PC-3 (cell line): ENCODE measurements around the gene SMC2. TPM values are rescaled to one million over a fixed set of nuclear protein-coding genes. Genes with fewer than 3 reads are reported as not detected.

Source experiments
- ATAC-seq: fragments of 200-7000 bp; cut with Tn5 transposase; 2 replicates; pipeline ENCODE4 v1.9.1; 2020; ENCODE audit warnings: mild to moderate bottlenecking, moderate library complexity
- Bru-seq: library from RNA; stranded (reverse); fragments of 400-500 nt; gene quantifications from one replicate; lab custom pipeline; 2021; lab: Mats Ljungman, UMichigan
- BruChase-seq, 2 experiments: library from RNA; stranded (reverse); fragments of 400-500 nt; gene quantifications; one replicate each; lab custom pipeline; 2021; lab: Mats Ljungman, UMichigan
- BruUV-seq: library from RNA; stranded (reverse); fragments of 400-500 nt; replicated peaks from 2 replicates; lab custom pipeline; 2021; lab: Mats Ljungman, UMichigan
- CTCF ChIA-PET: fragments of 300-600 bp; sonication (Branson Sonifier 250); formaldehyde crosslinking; loops from one replicate; lab custom pipeline; 2022; ENCODE audit warnings: antibody characterized with exemption; lab: Charles Lee
- POLR2A ChIA-PET: fragments of 300-600 bp; sonication (Branson Sonifier 250); formaldehyde crosslinking; loops from one replicate; lab custom pipeline; 2022; ENCODE audit warnings: antibody characterized with exemption; ENCODE audit not compliant: unreplicated experiment; lab: Charles Lee
- DNase-seq: peaks from one replicate; pipeline ENCODE4 v3.0.0-alpha.2; 2015
- H2AFZ ChIP-seq: fragments of 300-600 bp; sonication (generic); 2 replicates; pipeline ENCODE4 v1.6.0; 2016; ENCODE audit warnings: antibody characterized with exemption, low read length
- H3F3A ChIP-seq: fragments of 300-600 bp; sonication (generic); one replicate; pipeline ENCODE4 v1.6.0; 2017; ENCODE audit warnings: antibody characterized with exemption, low read length, control low read depth, mild to moderate bottlenecking; ENCODE audit not compliant: unreplicated experiment
- H3K27ac ChIP-seq: fragments of 300-600 bp; sonication (generic); 2 replicates; pipeline ENCODE4 v1.5.1; 2016; ENCODE audit warnings: mild to moderate bottlenecking, low read length
- H3K27me3 ChIP-seq: fragments of 300-600 bp; sonication (generic); 2 replicates; pipeline ENCODE4 v1.6.1; 2016; ENCODE audit warnings: low read length, mixed read lengths
- H3K36me3 ChIP-seq: fragments of 300-600 bp; sonication (generic); 2 replicates; pipeline ENCODE4 v1.6.1; 2016; ENCODE audit warnings: low read depth, mixed run types, low read length, mixed read lengths
- H3K4me1 ChIP-seq: fragments of 300-600 bp; sonication (generic); 2 replicates; pipeline ENCODE4 v1.5.1; 2016; ENCODE audit warnings: low read length; ENCODE audit not compliant: insufficient read depth
- H3K4me2 ChIP-seq: fragments of 300-600 bp; sonication (generic); 2 replicates; pipeline ENCODE4 v1.6.0; 2016; ENCODE audit warnings: low read length
- H3K4me3 ChIP-seq: fragments of 300-600 bp; sonication (generic); 2 replicates; pipeline ENCODE4 v1.5.1; 2016; ENCODE audit warnings: mild to moderate bottlenecking, low read length, mixed read lengths
- H3K79me2 ChIP-seq: fragments of 300-600 bp; sonication (generic); 2 replicates; pipeline ENCODE4 v1.6.1; 2017; ENCODE audit warnings: low read length, mixed read lengths
- H3K9ac ChIP-seq: fragments of 300-600 bp; sonication (generic); 2 replicates; pipeline ENCODE4 v1.6.0; 2016; ENCODE audit warnings: mild to moderate bottlenecking, low read length
- H3K9me2 ChIP-seq: fragments of 300-600 bp; sonication (generic); replicated peaks from 2 replicates; pipeline ENCODE4 v1.6.1; 2016; ENCODE audit warnings: mixed run types, low read length, mixed read lengths
- H3K9me3 ChIP-seq: fragments of 300-600 bp; sonication (generic); 2 replicates; pipeline ENCODE4 v1.6.1; 2016; ENCODE audit warnings: low read length, mixed read lengths
- H4K20me1 ChIP-seq: fragments of 300-600 bp; sonication (generic); 2 replicates; pipeline ENCODE4 v1.6.1; 2016; ENCODE audit warnings: low read length, mixed read lengths
- CTCF ChIP-seq: fragments of 300-600 bp; sonication (generic); conservative IDR thresholded peaks from 2 replicates; pipeline ENCODE4 v1.5.1; 2017; ENCODE audit warnings: antibody characterized with exemption, low read depth, mild to moderate bottlenecking, low read length
- EZH2 ChIP-seq: fragments of 300-600 bp; sonication (generic); IDR thresholded peaks from one replicate; pipeline ENCODE4 v1.6.1; 2017; ENCODE audit warnings: antibody characterized with exemption, mild to moderate bottlenecking, low read length; ENCODE audit not compliant: unreplicated experiment
- EZH2phosphoT487 ChIP-seq: fragments of 300-600 bp; sonication (generic); IDR thresholded peaks from 2 replicates; pipeline ENCODE4 v1.6.1; 2018; ENCODE audit warnings: mild to moderate bottlenecking, antibody characterized with exemption, low read length, borderline replicate concordance
- intact Hi-C: fragments of 100-400 bp; cut with micrococcal nuclease; formaldehyde crosslinking; loops from 2 replicates; pipeline ENCODE4 v1.9.0; 2023
- long read RNA-seq: library from polyadenylated mRNA; unstranded; transcript quantifications from one replicate; pipeline ENCODE4 v2.0.0, GENCODE V29; 2021; ENCODE audit not compliant: unreplicated experiment
- total RNA-seq: library from RNA; depleted of rRNA; stranded (reverse); fragments of >200 nt; gene quantifications from 2 replicates; pipeline ENCODE4 v1.2.3, GENCODE V29; 2014; rRNA removed

Gene SMC2
- 19.2 and 20.7 TPM in 2 replicates for total RNA-seq
- percentile 65 among the genes with signal in this experiment for Bru-seq, nascent RNA
- BruChase-seq, experiment 1, labeled RNA remaining after a 6-hour chase, result percentile 69 among the genes with signal in this experiment
- BruChase-seq, experiment 2, labeled RNA remaining after a 2-hour chase, result percentile 55 among the genes with signal in this experiment
- long read RNA-seq, full-length matches to known transcripts, result 3 of 22 reads
- long read RNA-seq, partial matches to known transcripts, result 11 of 22 reads
- long read RNA-seq, other reads (novel, unspliced or antisense), result 8 of 22 reads

DNA sequence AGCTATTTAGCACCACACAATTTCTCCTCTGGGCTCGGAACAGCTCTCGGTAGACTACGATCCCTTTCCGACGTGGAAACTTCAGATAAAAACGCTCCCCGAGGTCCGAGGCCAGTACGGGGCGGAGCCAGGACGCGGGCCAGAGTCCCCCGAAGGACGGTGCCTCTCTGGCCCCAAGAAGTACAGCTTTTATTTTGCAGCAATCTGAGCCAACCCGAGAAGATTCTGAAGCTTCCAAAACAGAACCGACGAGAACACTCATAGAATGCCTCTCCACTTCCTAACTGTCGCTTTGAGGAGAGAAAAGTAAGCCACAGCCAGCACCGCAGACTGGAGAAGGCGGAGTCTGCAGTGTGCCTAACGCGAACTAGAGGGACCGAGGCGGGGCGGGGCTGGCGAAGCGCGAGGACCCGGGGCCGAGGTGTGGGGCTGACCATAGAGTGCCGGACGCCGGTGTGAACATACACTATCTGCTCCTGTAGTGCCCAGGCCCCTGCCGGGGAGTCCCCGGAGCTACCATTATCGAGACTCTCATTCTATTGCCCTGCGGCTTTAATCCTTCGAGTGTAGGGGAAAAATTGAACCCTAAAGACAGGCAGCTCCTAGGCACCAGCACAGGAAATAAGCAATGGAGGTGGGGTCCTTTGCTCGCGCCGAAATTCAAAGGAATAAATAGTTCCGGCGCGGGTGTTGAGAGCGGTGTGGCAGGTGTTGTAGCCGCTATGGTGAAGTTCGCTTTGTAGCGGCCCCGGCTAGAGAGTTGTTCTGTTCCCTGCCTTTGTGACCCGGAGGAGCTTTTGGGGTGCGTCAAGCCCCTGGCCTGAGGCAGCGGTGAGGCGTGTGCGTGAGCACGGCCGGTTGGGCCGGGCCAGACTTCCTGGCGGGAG lies at the start of gene SMC2:
TSS of gene SMC2 (plus strand) at position 663 of the 887 bp plus-strand sequence. CDS start 1,076 bp downstream, outside the sequence.
- H3K9ac ChIP-seq, result peak within 1 kb of the TSS; percentile 98
- peak within 1 kb of the TSS; percentile 85 for H3K4me2 ChIP-seq
- peaks cover 30% of the 10 kb centered on the region for H3K4me1 ChIP-seq
- H3K9me3 ChIP-seq, result no peaks in the 10 kb centered on the region
- CTCF ChIA-PET, result no interaction called here
- H3K27ac ChIP-seq, result peak within 1 kb of the TSS; percentile 87
- H3K36me3 ChIP-seq, result no peaks in the 10 kb centered on the region
- no peaks in the 10 kb centered on the region for H4K20me1 ChIP-seq
- no peaks in the 10 kb centered on the region for H3F3A ChIP-seq
- peak within 1 kb of the TSS; percentile 98 for H3K4me3 ChIP-seq
- BruUV-seq, result no TSS peak
- TF ChIP-seq EZH2 (no peak), EZH2phosphoT487 (no peak), CTCF (no peak)
- no peaks in the 10 kb centered on the region for H3K27me3 ChIP-seq
- POLR2A ChIA-PET, result interaction anchor here (0.5 to 0.6 kb wide), 3 partner anchors 332 to 678 kb away, joined by 3 to 8 read pairs (median 7); no protein-coding TSS in a partner anchor
- DNase-seq (peak; percentile 78), ATAC-seq (peak; percentile 84)
- intact Hi-C loops, result loop anchor here (1.0 to 10.0 kb wide), 5 partner anchors 19 to 648 kb away; no protein-coding TSS in a partner anchor
- H2AFZ ChIP-seq, result peak within 1 kb of the TSS; percentile 99
- no peaks in the 10 kb centered on the region for H3K9me2 ChIP-seq
- peaks cover 39% of the 10 kb centered on the region for H3K79me2 ChIP-seq

GRCh38 chr9:104068546-104068945 lies 25.6 kb upstream of the SMC2 start:
- H3K9ac ChIP-seq, result no peak overlapping the region

More at GRCh38 chr9:104068546-104068945, 25.6 kb upstream of the SMC2 start:
- no peaks in the 10 kb centered on the region for H3K9me2 ChIP-seq
- H3K27ac ChIP-seq, result no peak overlapping the region
- no TSS peak for BruUV-seq
- H3K4me2 ChIP-seq, result no peak overlapping the region
- POLR2A ChIA-PET, result no interaction called here
- H3K9me3 ChIP-seq, result no peaks in the 10 kb centered on the region
- peak; percentile 74 for ATAC-seq
- TF ChIP-seq CTCF, result no peak
- TF ChIP-seq EZH2phosphoT487, result no peak
- TF ChIP-seq EZH2, result no peak
- peak; percentile 36 for DNase-seq
- no peaks in the 10 kb centered on the region for H4K20me1 ChIP-seq
- CTCF ChIA-PET, result no interaction called here
- H3K79me2 ChIP-seq, result no peaks in the 10 kb centered on the region
- H3K27me3 ChIP-seq, result no peaks in the 10 kb centered on the region
- no peaks in the 10 kb centered on the region for H3K36me3 ChIP-seq
- H3F3A ChIP-seq, result no peaks in the 10 kb centered on the region
- no peaks in the 10 kb centered on the region for H3K4me1 ChIP-seq
- no peak overlapping the region for H2AFZ ChIP-seq
- intact Hi-C loops, result loop anchor here (2.0 kb wide), 1 partner anchor 22 kb away; no protein-coding TSS in a partner anchor
- no peak overlapping the region for H3K4me3 ChIP-seq
